CD4-positive, alpha-beta T cell (primary cell): ENCODE results near the gene COL28A1. TPM values are rescaled to one million over a fixed set of nuclear protein-coding genes. Genes with fewer than 3 reads are reported as not detected.

Source experiments
- ATAC-seq: fragments of 200-7000 bp; cut with Tn5 transposase; one replicate; pipeline ENCODE4 v1.10.0; 2022; ENCODE audit warnings: mild to moderate bottlenecking; ENCODE audit not compliant: poor library complexity
- CTCF ChIA-PET: fragments of 350-600 bp; sonication (Branson Sonifier 250); formaldehyde crosslinking; loops from one replicate; lab custom pipeline; 2021; ENCODE audit warnings: antibody characterized with exemption, inconsistent platforms; lab: Charles Lee
- POLR2A ChIA-PET: fragments of 350-600 bp; sonication (Branson Sonifier 250); formaldehyde crosslinking; loops from one replicate; lab custom pipeline; 2021; ENCODE audit warnings: antibody characterized with exemption, inconsistent platforms; lab: Charles Lee
- DNase-seq, 14 experiments: peaks; one replicate each; pipeline ENCODE4 v3.0.0-alpha.2; 2013 to 2020; ENCODE audit warnings: mixed read lengths in 2 of 14
- H3K27ac ChIP-seq, 2 donors: one replicate each; pipeline versions ENCODE4 v1.5.1 to v1.7.0; 2013; ENCODE audit warnings: low read length in 2 of 2, low read depth in 1 of 2, mild to moderate bottlenecking in 1 of 2
- H3K27me3 ChIP-seq, 2 experiments: 1 replicate in 1 of 2; 2 replicates in 1 of 2; pipeline versions ENCODE4 v1.6.1 to v1.7.0; 2013; ENCODE audit warnings: low read length in 2 of 2, control low read depth in 1 of 2, mild to moderate bottlenecking in 1 of 2, moderate library complexity in 1 of 2; ENCODE audit not compliant: insufficient read depth in 2 of 2, control insufficient read depth in 1 of 2
- H3K36me3 ChIP-seq: one replicate; pipeline ENCODE4 v1.6.1; 2013; ENCODE audit warnings: low read length, control low read depth; ENCODE audit not compliant: insufficient read depth
- H3K4me1 ChIP-seq: one replicate; pipeline ENCODE4 v1.6.1; 2013; ENCODE audit warnings: low read length, control low read depth; ENCODE audit not compliant: insufficient read depth
- H3K4me3 ChIP-seq: one replicate; pipeline ENCODE4 v1.5.1; 2013; ENCODE audit warnings: mild to moderate bottlenecking, low read length, moderate library complexity
- H3K9me3 ChIP-seq, 2 experiments: 1 replicate in 1 of 2; 2 replicates in 1 of 2; pipeline versions ENCODE4 v1.6.1 to v1.7.0; 2013; ENCODE audit warnings: low read length in 2 of 2, mild to moderate bottlenecking in 2 of 2, control low read depth in 1 of 2, moderate library complexity in 1 of 2; ENCODE audit not compliant: control insufficient read depth in 1 of 2, insufficient read depth in 1 of 2
- H3K27ac Mint-ChIP-seq: one replicate; pipeline ENCODE4 v1.8.0; 2020; ENCODE audit warnings: mixed read lengths
- H3K27me3 Mint-ChIP-seq: one replicate; pipeline ENCODE4 v1.8.0; 2021; ENCODE audit warnings: mixed read lengths
- H3K36me3 Mint-ChIP-seq: one replicate; pipeline ENCODE4 v1.8.0; 2021; ENCODE audit warnings: low read depth, mixed read lengths
- H3K4me1 Mint-ChIP-seq: one replicate; pipeline ENCODE4 v1.8.0; 2021; ENCODE audit warnings: low read depth, mixed read lengths
- H3K4me3 Mint-ChIP-seq: one replicate; pipeline ENCODE4 v1.8.0; 2020; ENCODE audit warnings: mild to moderate bottlenecking, mixed read lengths
- H3K9me3 Mint-ChIP-seq: one replicate; pipeline ENCODE4 v1.8.0; 2020; ENCODE audit warnings: mixed read lengths
- intact Hi-C, 2 experiments: fragments of 100-400 bp; cut with DNase I in 1 of 2; cut with micrococcal nuclease in 1 of 2; formaldehyde crosslinking; loops; one replicate each; pipeline versions ENCODE4 v1.15.1 to v1.9.0; 2023 to 2025; cut with DNase I, micrococcal nuclease
- total RNA-seq, 174 experiments: library from RNA in 2 of 174; stranded (reverse) in 2 of 174; gene quantifications; one replicate each; pipeline ENCODE4 v1.2.3 and lab custom pipeline; 2021 to 2026
- TF ChIP-seq, protein P1 (sequence below): fragments of 200-600 bp; IDR thresholded peaks from one replicate; pipeline ENCODE4 v1.8.0; 2022; ENCODE audit warnings: antibody characterized with exemption, mild to moderate bottlenecking

Gene COL28A1
- total RNA-seq, 2 experiments from 2014 or later = 0.22 TPM; not detected in 1

DNA sequence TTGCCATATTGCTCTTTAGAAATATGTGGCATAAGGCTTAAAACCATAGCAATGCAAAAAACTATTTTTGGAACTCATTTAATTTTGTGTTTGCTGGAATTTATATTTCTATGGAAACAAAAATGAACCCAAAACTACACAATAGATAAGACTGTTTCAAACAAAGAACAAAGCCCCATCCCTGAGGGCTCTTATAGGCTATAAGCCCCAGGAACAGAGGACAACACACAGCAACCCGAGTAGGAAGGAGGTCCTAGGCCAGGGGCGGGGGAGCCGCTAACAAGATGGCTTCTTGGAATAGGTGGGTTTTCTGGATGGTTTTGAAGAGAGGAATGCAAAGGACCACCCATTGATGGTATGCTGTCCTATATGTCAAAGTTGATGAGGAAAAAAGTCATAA, 8.6 kb downstream of the COL28A1 start:
- POLR2A ChIA-PET = no interaction called here

DNA sequence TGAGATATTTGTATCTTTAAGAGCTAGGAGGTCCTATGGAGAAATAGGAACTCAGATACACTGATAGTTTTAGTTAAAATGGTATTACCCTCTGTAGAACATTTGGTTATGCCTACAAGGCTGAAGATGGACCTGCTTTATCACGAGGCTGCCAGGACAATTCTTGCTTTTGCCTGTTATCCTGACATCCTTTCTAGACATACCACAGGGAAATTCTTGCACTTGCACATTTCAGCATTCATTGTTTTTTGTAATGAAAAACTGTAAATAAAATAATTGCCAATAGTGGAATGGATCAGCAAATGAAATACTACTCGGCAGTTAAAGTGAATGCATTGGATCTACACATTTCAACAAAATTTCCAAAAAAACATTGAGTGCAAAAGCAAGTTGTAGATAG, 9.7 kb downstream of the COL28A1 start:
- CTCF ChIA-PET = no interaction called here
- Histone ChIP-seq H3K27ac (no peak overlapping the region), H3K4me1 (no peaks in the 10 kb centered on the region), H3K36me3 (no peaks in the 10 kb centered on the region), H3K27me3 (no peaks in the 10 kb centered on the region), H3K4me3 (no peak overlapping the region), H3K9me3 (no peaks in the 10 kb centered on the region)
- DNase-seq (no peak), ATAC-seq (no peak)
- intact Hi-C loops = no loop called here
- H3K9me3 Mint-ChIP-seq = no peaks in the 10 kb centered on the region
- TF ChIP-seq, protein P1, sequence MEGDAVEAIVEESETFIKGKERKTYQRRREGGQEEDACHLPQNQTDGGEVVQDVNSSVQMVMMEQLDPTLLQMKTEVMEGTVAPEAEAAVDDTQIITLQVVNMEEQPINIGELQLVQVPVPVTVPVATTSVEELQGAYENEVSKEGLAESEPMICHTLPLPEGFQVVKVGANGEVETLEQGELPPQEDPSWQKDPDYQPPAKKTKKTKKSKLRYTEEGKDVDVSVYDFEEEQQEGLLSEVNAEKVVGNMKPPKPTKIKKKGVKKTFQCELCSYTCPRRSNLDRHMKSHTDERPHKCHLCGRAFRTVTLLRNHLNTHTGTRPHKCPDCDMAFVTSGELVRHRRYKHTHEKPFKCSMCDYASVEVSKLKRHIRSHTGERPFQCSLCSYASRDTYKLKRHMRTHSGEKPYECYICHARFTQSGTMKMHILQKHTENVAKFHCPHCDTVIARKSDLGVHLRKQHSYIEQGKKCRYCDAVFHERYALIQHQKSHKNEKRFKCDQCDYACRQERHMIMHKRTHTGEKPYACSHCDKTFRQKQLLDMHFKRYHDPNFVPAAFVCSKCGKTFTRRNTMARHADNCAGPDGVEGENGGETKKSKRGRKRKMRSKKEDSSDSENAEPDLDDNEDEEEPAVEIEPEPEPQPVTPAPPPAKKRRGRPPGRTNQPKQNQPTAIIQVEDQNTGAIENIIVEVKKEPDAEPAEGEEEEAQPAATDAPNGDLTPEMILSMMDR = no peak
- no peaks in the 10 kb centered on the region for H3K36me3 Mint-ChIP-seq
- H3K27me3 Mint-ChIP-seq = no peaks in the 10 kb centered on the region
- no peaks in the 10 kb centered on the region for H3K4me1 Mint-ChIP-seq
- POLR2A ChIA-PET = no interaction called here
- no peak overlapping the region for H3K27ac Mint-ChIP-seq
- no peak overlapping the region for H3K4me3 Mint-ChIP-seq

More for the DNA sequence above, 8.6 kb downstream of the COL28A1 start:
- intact Hi-C loops = no loop called here
- CTCF ChIA-PET = no interaction called here
- TF ChIP-seq, protein P1 = no peak
- no peak for ATAC-seq
- Histone ChIP-seq H3K9me3 (no peaks in the 10 kb centered on the region), H3K27me3 (no peaks in the 10 kb centered on the region), H3K4me1 (no peaks in the 10 kb centered on the region), H3K4me3 (no peak overlapping the region), H3K36me3 (no peaks in the 10 kb centered on the region), H3K27ac (no peak overlapping the region)
- Mint-ChIP-seq H3K4me3 (no peak overlapping the region), H3K4me1 (no peaks in the 10 kb centered on the region), H3K36me3 (no peaks in the 10 kb centered on the region), H3K27me3 (no peaks in the 10 kb centered on the region), H3K27ac (no peak overlapping the region), H3K9me3 (no peaks in the 10 kb centered on the region)
- no peak for DNase-seq

DNA sequence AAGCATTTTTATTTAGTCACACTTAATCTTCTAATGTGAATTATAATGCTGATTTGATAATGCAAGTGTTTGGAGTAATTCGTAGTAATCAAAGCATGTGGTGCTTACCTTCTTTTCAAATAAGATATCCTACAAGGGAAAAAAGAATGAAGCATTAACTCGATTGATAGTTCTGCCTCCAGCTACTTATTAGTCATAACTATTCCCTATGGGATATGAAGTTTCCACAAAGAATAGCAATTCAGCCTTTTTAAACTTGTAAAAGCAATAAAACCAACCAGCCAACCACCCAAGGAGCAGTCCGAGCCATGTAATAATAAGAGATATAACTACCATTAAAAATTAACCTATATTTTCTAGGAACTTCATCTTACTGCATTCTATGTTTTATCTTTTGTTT, 11.6 kb downstream of the COL28A1 start:
- TF ChIP-seq, protein P1 = no peak
- intact Hi-C loops = no loop called here
- no peak for DNase-seq
- Mint-ChIP-seq H3K27ac (no peak overlapping the region), H3K4me1 (no peaks in the 10 kb centered on the region), H3K4me3 (no peak overlapping the region), H3K36me3 (no peaks in the 10 kb centered on the region), H3K9me3 (no peaks in the 10 kb centered on the region), H3K27me3 (no peaks in the 10 kb centered on the region)
- POLR2A ChIA-PET = no interaction called here
- Histone ChIP-seq H3K27ac (no peak overlapping the region), H3K36me3 (no peaks in the 10 kb centered on the region), H3K9me3 (no peaks in the 10 kb centered on the region), H3K4me3 (no peak overlapping the region), H3K27me3 (no peaks in the 10 kb centered on the region), H3K4me1 (no peaks in the 10 kb centered on the region)
- CTCF ChIA-PET = no interaction called here
- no peak for ATAC-seq
